Right lobe of liver (tissue), 6 donors: ENCODE measurements around the gene GPATCH3. TPM values are rescaled to one million over a fixed set of nuclear protein-coding genes. Genes with fewer than 3 reads are reported as not detected.
"Not testable (repeated sequence)": the region's sequence is repeated elsewhere in the genome, so short reads cannot be mapped to it uniquely, and the experiment has no call there.

ENCODE experiments used
- ATAC-seq, 4 donors: fragments of 200-7000 bp; cut with Tn5 transposase; one replicate each; pipeline ENCODE4 v1.9.1; 2020; ENCODE audit warnings: mild to moderate bottlenecking in 4 of 4, moderate library complexity in 4 of 4
- DNase-seq, 3 donors: peaks; one replicate each; pipeline ENCODE4 v3.0.0-alpha.2; 2020
- H3K27ac ChIP-seq, 3 donors: fragments of 200-600 bp; one replicate each; pipeline ENCODE4 v1.8.0; 2022
- H3K27me3 ChIP-seq, 2 donors: fragments of 200-600 bp; one replicate each; pipeline ENCODE4 v1.8.0; 2022
- H3K36me3 ChIP-seq, 4 donors: fragments of 200-600 bp; sonication (generic) in 1 of 4; one replicate each; pipeline versions ENCODE4 v1.5.1 to v1.8.0; 2017 to 2022; ENCODE audit warnings: control low read depth in 1 of 4
- H3K4me1 ChIP-seq, 4 donors: fragments of 200-600 bp; sonication (generic) in 1 of 4; one replicate each; pipeline versions ENCODE4 v1.5.1 to v1.8.0; 2017 to 2022; ENCODE audit warnings: control low read depth in 1 of 4
- H3K4me3 ChIP-seq, 3 donors: fragments of 200-600 bp; one replicate each; pipeline ENCODE4 v1.8.0; 2022
- H3K9me3 ChIP-seq, 4 donors: fragments of 200-600 bp; sonication (generic) in 1 of 4; one replicate each; pipeline versions ENCODE4 v1.5.1 to v1.8.0; 2017 to 2022; ENCODE audit warnings: control low read depth in 1 of 4
- POLR2A ChIP-seq: fragments of 450-650 bp; IDR thresholded peaks from one replicate; pipeline ENCODE4 v1.6.1; 2017; ENCODE audit warnings: antibody characterized with exemption, mild to moderate bottlenecking
- WGBS: methylation state at CpG from one replicate; pipeline ENCODE4 v1.1.6; 2018; ENCODE audit warnings: low coverage, low lambda C conversion rate; ENCODE audit not compliant: insufficient coverage; ENCODE audit errors: missing lambda C conversion rate; 5-methylcytosine and 5-hydroxymethylcytosine counted together
- intact Hi-C, 2 donors: fragments of 100-400 bp; cut with DNase I; formaldehyde crosslinking; loops; one replicate each; pipeline versions ENCODE4 v1.11.2 to v1.14.1; 2022
- total RNA-seq, 6 experiments: library from RNA; depleted of rRNA in 2 of 6; stranded (reverse); fragments of >200 nt in 2 of 6; fragmentation: NEBNext Ultra II Directional in 3 of 6; extraction: Animal tissue kit (Norgen Biotek cat#: 25700) in 3 of 6; gene quantifications; one replicate each; pipeline versions ENCODE4 v1.1.0 to v1.2.4, GENCODE V29; 2016 to 2023
- TF ChIP-seq, protein P1 (sequence below), 4 donors: fragments of 200-600 bp in 3 of 4; fragments of 450-650 bp in 1 of 4; IDR thresholded peaks; one replicate each; pipeline versions ENCODE4 v1.5.1 to v1.8.0; 2016 to 2022; ENCODE audit warnings: antibody characterized with exemption in 4 of 4, mild to moderate bottlenecking in 2 of 4
- donor health status: DM: no; HTN: yes; CAD: no.
- donor health status: DM: no; HTN: no; CAD: no.
- donor health status: DM: no; HTN: no; CAD: no.
- donor health status: DM: no; HTN: yes; CAD: no.
- donor health status: DM: no; HTN: yes; CAD: no.

The GPATCH3 gene
- total RNA-seq, 6 experiments from 2014 or later, result 6.0 to 8.1 (median 7.1) TPM

DNA sequence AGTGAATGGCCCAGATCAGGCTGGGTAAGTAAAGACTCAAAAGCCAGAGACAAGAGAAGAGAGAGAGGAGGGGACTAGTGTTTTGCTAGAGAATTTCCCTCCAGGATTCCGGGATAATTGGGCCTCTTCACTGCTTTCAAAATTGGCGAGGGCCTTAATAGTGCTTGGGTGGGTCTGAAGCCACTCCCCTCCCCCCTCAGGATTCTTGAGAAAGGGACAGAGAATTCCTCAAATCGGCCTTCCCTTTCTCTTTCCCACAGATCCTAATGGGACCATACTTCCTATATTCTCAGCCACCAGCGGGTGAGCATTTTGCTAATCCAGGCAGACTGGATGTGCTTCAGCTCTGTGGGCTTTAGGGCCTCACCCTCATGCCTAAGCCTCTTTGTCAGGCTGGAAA lies 25.4 kb downstream of the GPATCH3 start:
- TF ChIP-seq, protein P1, sequence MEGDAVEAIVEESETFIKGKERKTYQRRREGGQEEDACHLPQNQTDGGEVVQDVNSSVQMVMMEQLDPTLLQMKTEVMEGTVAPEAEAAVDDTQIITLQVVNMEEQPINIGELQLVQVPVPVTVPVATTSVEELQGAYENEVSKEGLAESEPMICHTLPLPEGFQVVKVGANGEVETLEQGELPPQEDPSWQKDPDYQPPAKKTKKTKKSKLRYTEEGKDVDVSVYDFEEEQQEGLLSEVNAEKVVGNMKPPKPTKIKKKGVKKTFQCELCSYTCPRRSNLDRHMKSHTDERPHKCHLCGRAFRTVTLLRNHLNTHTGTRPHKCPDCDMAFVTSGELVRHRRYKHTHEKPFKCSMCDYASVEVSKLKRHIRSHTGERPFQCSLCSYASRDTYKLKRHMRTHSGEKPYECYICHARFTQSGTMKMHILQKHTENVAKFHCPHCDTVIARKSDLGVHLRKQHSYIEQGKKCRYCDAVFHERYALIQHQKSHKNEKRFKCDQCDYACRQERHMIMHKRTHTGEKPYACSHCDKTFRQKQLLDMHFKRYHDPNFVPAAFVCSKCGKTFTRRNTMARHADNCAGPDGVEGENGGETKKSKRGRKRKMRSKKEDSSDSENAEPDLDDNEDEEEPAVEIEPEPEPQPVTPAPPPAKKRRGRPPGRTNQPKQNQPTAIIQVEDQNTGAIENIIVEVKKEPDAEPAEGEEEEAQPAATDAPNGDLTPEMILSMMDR (IDR thresholded peaks at IDR 0.05), result no peak
- TF ChIP-seq POLR2A, result no peak
- intact Hi-C loops, result loop anchor here (10.0 kb wide), 2 partner anchors 60 to 270 kb away; no protein-coding TSS in a partner anchor
- Histone ChIP-seq H3K4me3 (no peak overlapping the region), H3K27me3 (no peaks in the 10 kb centered on the region), H3K4me1 (peaks cover 0 to 7% (median 0%) of the 10 kb centered on the region in 4 donors), H3K36me3 (peaks cover 0 to 22% (median 4%) of the 10 kb centered on the region in 4 donors), H3K27ac (no peak overlapping the region), H3K9me3 (no peaks in the 10 kb centered on the region)
- no peak for ATAC-seq
- WGBS, result 85% methylated on average over 2 of the region's 4 CpGs
- no peak for DNase-seq

DNA sequence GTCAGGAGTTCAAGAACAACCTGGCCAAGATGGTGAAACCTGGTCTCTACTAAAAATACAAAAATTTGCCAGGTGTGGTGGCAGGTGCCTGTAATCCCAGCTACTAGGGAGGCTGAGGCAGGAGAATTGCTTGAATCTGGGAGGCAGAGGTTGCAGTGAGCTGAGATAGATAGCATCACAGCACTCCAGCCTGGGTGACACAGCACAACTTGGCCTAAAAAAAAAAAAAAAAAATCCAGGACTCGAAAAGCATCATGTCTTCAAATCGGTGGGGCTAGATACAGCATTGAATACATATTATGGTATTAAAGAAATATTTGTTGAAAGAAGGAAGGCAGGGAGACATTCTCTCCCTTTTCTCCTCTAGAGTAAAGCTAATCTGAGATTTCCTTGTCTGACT lies 27.2 kb downstream of the GPATCH3 start:
- not testable (repeated sequence) for DNase-seq, H3K9me3 ChIP-seq, H3K36me3 ChIP-seq, H3K27ac ChIP-seq, H3K4me1 ChIP-seq, H3K27me3 ChIP-seq, H3K4me3 ChIP-seq, ATAC-seq
- WGBS, result 73% methylated on average over 2 of the region's 2 CpGs
- intact Hi-C loops, result loop anchor here (10.0 kb wide), 2 partner anchors 58 to 268 kb away; no protein-coding TSS in a partner anchor

DNA sequence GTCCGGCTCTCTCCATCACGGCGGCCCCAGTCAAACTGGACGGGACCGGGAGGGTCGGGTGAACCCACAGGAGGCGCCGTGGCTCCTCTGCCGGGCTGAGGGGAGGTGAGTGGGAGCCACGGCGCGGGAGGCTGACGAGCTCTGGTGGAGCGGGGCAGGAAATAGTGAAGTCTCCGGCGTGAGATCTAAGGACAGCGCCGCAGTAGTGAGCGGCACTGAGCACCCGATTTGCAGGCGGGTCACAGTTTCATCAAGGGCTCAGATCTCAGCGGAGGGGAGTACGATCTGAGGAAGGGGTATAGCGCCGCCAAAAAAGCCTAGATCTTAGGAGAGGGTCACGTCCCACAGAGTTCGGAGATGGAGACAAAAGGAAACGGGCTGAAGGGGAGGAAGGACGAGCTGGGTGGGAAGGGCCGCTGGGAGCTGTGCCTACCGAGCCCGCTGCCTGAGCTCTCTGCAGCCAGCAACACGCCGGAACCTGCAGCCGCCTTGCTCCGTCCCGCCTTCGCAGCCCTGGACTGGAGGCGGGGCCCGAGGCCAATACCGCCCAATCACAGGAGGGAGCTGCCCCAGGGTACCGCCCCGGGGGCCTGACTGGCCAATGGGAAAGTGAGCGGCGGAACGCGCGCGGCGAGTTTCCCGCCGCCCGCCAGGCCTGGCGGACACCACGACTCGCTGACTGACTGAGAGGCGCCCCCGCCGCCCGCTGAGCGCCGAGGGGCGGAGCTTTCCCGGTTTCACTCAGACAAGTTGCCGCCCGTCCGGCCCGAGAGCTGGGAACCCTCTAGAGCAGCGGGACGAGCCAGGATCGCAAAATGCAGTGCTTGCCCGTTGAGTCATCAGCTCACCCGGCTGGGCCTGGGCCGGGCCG lies 35.4 kb downstream of the GPATCH3 start:
- peak; percentile 90 to 98 (median 96) for ATAC-seq
- peaks cover 0 to 10% (median 0%) of the 10 kb centered on the region in 4 donors for H3K4me1 ChIP-seq
- H3K27me3 ChIP-seq, result no peaks in the 10 kb centered on the region
- WGBS, result 0% methylated on average over 23 of the region's 75 CpGs
- intact Hi-C loops, result no loop called here
- peak overlapping the region; percentile 48 to 69 (median 57) for H3K4me3 ChIP-seq
- peak; percentile 97 to 98 (median 98) for DNase-seq
- TF ChIP-seq POLR2A, result peak; percentile 95
- TF ChIP-seq, protein P1 (IDR thresholded peaks at IDR 0.05), result peak in 1 of 4 donors; percentile 3
- no peaks in the 10 kb centered on the region for H3K36me3 ChIP-seq
- H3K9me3 ChIP-seq, result no peaks in the 10 kb centered on the region
- H3K27ac ChIP-seq, result peak overlapping the region; percentile 97 to 100 (median 98)

DNA sequence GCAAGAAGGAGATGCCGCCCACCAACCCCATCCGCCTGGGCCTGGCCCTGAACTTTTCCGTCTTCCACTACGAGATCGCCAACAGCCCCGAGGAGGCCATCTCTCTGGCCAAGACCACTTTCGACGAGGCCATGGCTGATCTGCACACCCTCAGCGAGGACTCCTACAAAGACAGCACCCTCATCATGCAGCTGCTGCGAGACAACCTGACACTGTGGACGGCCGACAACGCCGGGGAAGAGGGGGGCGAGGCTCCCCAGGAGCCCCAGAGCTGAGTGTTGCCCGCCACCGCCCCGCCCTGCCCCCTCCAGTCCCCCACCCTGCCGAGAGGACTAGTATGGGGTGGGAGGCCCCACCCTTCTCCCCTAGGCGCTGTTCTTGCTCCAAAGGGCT lies 36.6 kb downstream of the GPATCH3 start:
- no peaks in the 10 kb centered on the region for H3K36me3 ChIP-seq
- H3K4me3 ChIP-seq, result no peak overlapping the region
- no peak for ATAC-seq
- 85% methylated on average over 5 of the region's 20 CpGs for WGBS
- intact Hi-C loops, result no loop called here
- H3K27ac ChIP-seq, result no peak overlapping the region
- no peak for DNase-seq
- no peak for TF ChIP-seq POLR2A
- TF ChIP-seq, protein P1 (IDR thresholded peaks at IDR 0.05), result no peak
- H3K27me3 ChIP-seq, result no peaks in the 10 kb centered on the region
- peaks cover 0 to 10% (median 0%) of the 10 kb centered on the region in 4 donors for H3K4me1 ChIP-seq
- no peaks in the 10 kb centered on the region for H3K9me3 ChIP-seq
